Uterine smooth muscle cell (primary cell): ENCODE measurements around the gene KRTAP4-4. TPM values are rescaled to one million over a fixed set of nuclear protein-coding genes. Genes with fewer than 3 reads are reported as not detected.

Source experiments
- total RNA-seq: library from RNA; depleted of rRNA; stranded (reverse); fragments of >200 nt; gene quantifications from 2 replicates; pipeline ENCODE4 v1.2.3, GENCODE V29; 2014

The KRTAP4-4 gene
- not detected in 2 replicates for total RNA-seq

GRCh38 chr17:41160648-41161047, at the start of gene KRTAP4-4:
KRTAP4-4 (minus strand) TSS chr17:41160748; CDS start chr17:41160691, 57 bp downstream.

GRCh38 chr17:41189837-41190318, 29.3 kb upstream of the KRTAP4-4 start, which contains the start of gene KRTAP9-1:
KRTAP9-1 (plus strand) TSS chr17:41189887; CDS start chr17:41189887, 0 bp downstream.

GRCh38 chr17:41184480-41184961, 24.0 kb upstream of the KRTAP4-4 start, which contains the start of gene KRTAP4-1:
KRTAP4-1 (minus strand) TSS chr17:41184911; CDS start chr17:41184854, 57 bp downstream.

GRCh38 chr17:41177727-41178271, 17.3 kb upstream of the KRTAP4-4 start, which contains the start of gene KRTAP4-2:
KRTAP4-2 (minus strand) TSS chr17:41178221; CDS start chr17:41178164, 57 bp downstream.

GRCh38 chr17:41168121-41168520, 7.6 kb upstream of the KRTAP4-4 start, which contains the start of gene KRTAP4-3:
KRTAP4-3 (minus strand) TSS chr17:41168221; CDS start chr17:41168172, 49 bp downstream.

GRCh38 chr17:41149652-41149985, 10.9 kb downstream of the KRTAP4-4 start, which contains the start of gene KRTAP4-5:
KRTAP4-5 (minus strand) TSS chr17:41149825; CDS start chr17:41149767, 58 bp downstream.

GRCh38 chr17:41140360-41141131, 20.0 kb downstream of the KRTAP4-4 start, which contains the start of gene KRTAP4-6:
KRTAP4-6 (minus strand) TSS chr17:41140544; CDS start chr17:41140487, 57 bp downstream.

GRCh38 chr17:41123991-41124371, 36.6 kb downstream of the KRTAP4-4 start, which contains the start of gene KRTAP4-12:
KRTAP4-12 (minus strand) TSS chr17:41124182; CDS start chr17:41124122, 60 bp downstream.

GRCh38 chr17:41117846-41118386, 42.6 kb downstream of the KRTAP4-4 start, which contains the start of gene KRTAP4-11:
KRTAP4-11 (minus strand) TSS chr17:41118373; CDS start chr17:41118315, 58 bp downstream.

Other genes with a start within 250 kb of the KRTAP4-4 start
- 0.50 and 0.55 TPM in 2 replicates for gene KRT23, start 223.1 kb downstream of the KRTAP4-4 start, total RNA-seq
- gene KRT39, start 193.8 kb downstream of the KRTAP4-4 start, total RNA-seq: 0.11 TPM in 1 of 2 replicates, not detected in the other
- not detected in 2 replicates for gene KRT40, start 176.4 kb downstream of the KRTAP4-4 start, total RNA-seq
- gene KRTAP3-3, start 166.6 kb downstream of the KRTAP4-4 start, total RNA-seq: not detected in 2 replicates
- gene KRTAP3-2, start 160.8 kb downstream of the KRTAP4-4 start, total RNA-seq: not detected in 2 replicates
- not detected in 2 replicates for gene KRTAP3-1, start 151.6 kb downstream of the KRTAP4-4 start, total RNA-seq
- 32.6 and 54.1 TPM in 2 replicates for gene KRTAP1-5, start 133.5 kb downstream of the KRTAP4-4 start, total RNA-seq
- gene KRTAP1-4, start 130.6 kb downstream of the KRTAP4-4 start, total RNA-seq: not detected in 2 replicates
- not detected in 2 replicates for gene KRTAP1-3, start 125.9 kb downstream of the KRTAP4-4 start, total RNA-seq
- 0.55 and 0.87 TPM in 2 replicates for gene KRTAP1-1, start 119.3 kb downstream of the KRTAP4-4 start, total RNA-seq
- not detected in 2 replicates for gene KRTAP2-1, start 113.4 kb downstream of the KRTAP4-4 start, total RNA-seq
- not detected in 2 replicates for gene KRTAP2-2, start 105.5 kb downstream of the KRTAP4-4 start, total RNA-seq
- 0.12 and 1.00 TPM in 2 replicates for gene KRTAP2-3, start 100.6 kb downstream of the KRTAP4-4 start, total RNA-seq
- not detected in 2 replicates for gene KRTAP2-4, start 94.9 kb downstream of the KRTAP4-4 start, total RNA-seq
- gene KRTAP4-7, start 76.6 kb downstream of the KRTAP4-4 start, total RNA-seq: not detected in 2 replicates
- not detected in 2 replicates for gene KRTAP4-8, start 62.6 kb downstream of the KRTAP4-4 start, total RNA-seq
- gene KRTAP4-16, start 58.5 kb downstream of the KRTAP4-4 start, total RNA-seq: not detected in 2 replicates
- gene KRTAP4-9, start 55.4 kb downstream of the KRTAP4-4 start, total RNA-seq: 0.12 TPM in 1 of 2 replicates, not detected in the other
- not detected in 2 replicates for gene KRTAP4-11, start 42.4 kb downstream of the KRTAP4-4 start, total RNA-seq
- not detected in 2 replicates for gene KRTAP4-12, start 36.6 kb downstream of the KRTAP4-4 start, total RNA-seq
- gene KRTAP4-6, start 20.2 kb downstream of the KRTAP4-4 start, total RNA-seq: not detected in 2 replicates
- gene KRTAP4-5, start 10.9 kb downstream of the KRTAP4-4 start, total RNA-seq: not detected in 2 replicates
- gene KRTAP4-3, start 7.5 kb upstream of the KRTAP4-4 start, total RNA-seq: not detected in 2 replicates
- gene KRTAP4-2, start 17.5 kb upstream of the KRTAP4-4 start, total RNA-seq: not detected in 2 replicates
- 0.11 TPM in 1 of 2 replicates, not detected in the other for gene KRTAP4-1, start 24.2 kb upstream of the KRTAP4-4 start, total RNA-seq
- not detected in 2 replicates for gene KRTAP9-1, start 29.1 kb upstream of the KRTAP4-4 start, total RNA-seq
- not detected in 2 replicates for gene KRTAP9-2, start 65.9 kb upstream of the KRTAP4-4 start, total RNA-seq
- gene KRTAP9-3, start 71.7 kb upstream of the KRTAP4-4 start, total RNA-seq: not detected in 2 replicates
- gene KRTAP9-8, start 77.3 kb upstream of the KRTAP4-4 start, total RNA-seq: not detected in 2 replicates
- not detected in 2 replicates for gene KRTAP9-4, start 88.9 kb upstream of the KRTAP4-4 start, total RNA-seq
- gene KRTAP9-9, start 94.6 kb upstream of the KRTAP4-4 start, total RNA-seq: not detected in 2 replicates
- gene KRTAP9-6, start 104.6 kb upstream of the KRTAP4-4 start, total RNA-seq: not detected in 2 replicates
- gene KRTAP9-7, start 115.0 kb upstream of the KRTAP4-4 start, total RNA-seq: not detected in 2 replicates
- not detected in 2 replicates for gene KRTAP29-1, start 142.1 kb upstream of the KRTAP4-4 start, total RNA-seq
- not detected in 2 replicates for gene KRTAP16-1, start 148.6 kb upstream of the KRTAP4-4 start, total RNA-seq
- 0.12 and 0.33 TPM in 2 replicates for gene KRTAP17-1, start 155.0 kb upstream of the KRTAP4-4 start, total RNA-seq
- not detected in 2 replicates for gene KRT33A, start 190.1 kb upstream of the KRTAP4-4 start, total RNA-seq
- gene KRT33B, start 209.1 kb upstream of the KRTAP4-4 start, total RNA-seq: 1.1 and 2.7 TPM in 2 replicates
- gene KRT34, start 221.6 kb upstream of the KRTAP4-4 start, total RNA-seq: 133 and 203 TPM in 2 replicates
- gene KRT31, start 236.9 kb upstream of the KRTAP4-4 start, total RNA-seq: not detected in 2 replicates